Naive thymus-derived CD4-positive, alpha-beta T cell (primary cell): Measurements from ENCODE around the gene SCARB2. TPM values are rescaled to one million over a fixed set of nuclear protein-coding genes. Genes with fewer than 3 reads are reported as not detected.
A peak's percentile ranks its signal among the peaks of the same experiment; 100 is the strongest.

Experiments
- ATAC-seq: fragments of 150-1000 bp; cut with Tn5 transposase; 2 replicates; pipeline ENCODE4 v1.10.0; 2021; ENCODE audit warnings: mild to moderate bottlenecking, moderate library complexity
- CTCF ChIA-PET: fragments of 350-600 bp; sonication (Branson Sonifier 250); formaldehyde crosslinking; loops from one replicate; lab custom pipeline; 2021; ENCODE audit warnings: antibody characterized with exemption; lab: Charles Lee
- POLR2A ChIA-PET: fragments of 350-600 bp; sonication (Branson Sonifier 250); formaldehyde crosslinking; loops from one replicate; lab custom pipeline; 2021; ENCODE audit warnings: antibody characterized with exemption, inconsistent platforms; lab: Charles Lee
- DNase-seq, 9 donors: peaks; one replicate each; pipeline versions ENCODE4 v3.0.0 to v3.0.0-alpha.2; 2020 to 2022; ENCODE audit warnings: mixed read lengths in 1 of 9
- H3K27ac ChIP-seq: one replicate; pipeline ENCODE4 v1.7.0; 2013; ENCODE audit warnings: mild to moderate bottlenecking, low read depth, low read length, moderate library complexity
- H3K27me3 ChIP-seq, 2 donors: one replicate each; pipeline ENCODE4 v1.7.0; 2013; ENCODE audit warnings: low read length in 2 of 2, mild to moderate bottlenecking in 2 of 2, moderate library complexity in 2 of 2; ENCODE audit not compliant: control insufficient read depth in 2 of 2, insufficient read depth in 2 of 2
- H3K36me3 ChIP-seq, 3 experiments: 1 replicate in 2 of 3; 2 replicates in 1 of 3; pipeline ENCODE4 v1.7.0; 2013; ENCODE audit warnings: low read length in 3 of 3, mild to moderate bottlenecking in 3 of 3, moderate library complexity in 1 of 3; ENCODE audit not compliant: insufficient read depth in 3 of 3, control insufficient read depth in 2 of 3
- H3K4me1 ChIP-seq, 2 donors: one replicate each; pipeline ENCODE4 v1.7.0; 2013; ENCODE audit warnings: low read length in 2 of 2, mild to moderate bottlenecking in 2 of 2, moderate library complexity in 1 of 2; ENCODE audit not compliant: control insufficient read depth in 2 of 2, insufficient read depth in 2 of 2
- H3K4me3 ChIP-seq: 2 replicates; pipeline ENCODE4 v1.7.0; 2013; ENCODE audit warnings: mild to moderate bottlenecking, low read length
- H3K9me3 ChIP-seq, 3 experiments: 1 replicate in 2 of 3; 2 replicates in 1 of 3; pipeline ENCODE4 v1.7.0; 2013; ENCODE audit warnings: low read length in 3 of 3; ENCODE audit not compliant: control insufficient read depth in 2 of 3
- H3K27ac Mint-ChIP-seq, 9 donors: one replicate each; pipeline ENCODE4 v1.8.0; 2020 to 2022; ENCODE audit warnings: mixed read lengths in 9 of 9, mild to moderate bottlenecking in 8 of 9, moderate library complexity in 5 of 9, inconsistent platforms in 2 of 9
- H3K27me3 Mint-ChIP-seq, 5 donors: one replicate each; pipeline ENCODE4 v1.8.0; 2021 to 2022; ENCODE audit warnings: mixed read lengths in 5 of 5, mild to moderate bottlenecking in 1 of 5
- H3K36me3 Mint-ChIP-seq, 5 donors: one replicate each; pipeline ENCODE4 v1.8.0; 2020 to 2022; ENCODE audit warnings: mixed read lengths in 5 of 5, mild to moderate bottlenecking in 3 of 5, inconsistent platforms in 1 of 5
- H3K4me1 Mint-ChIP-seq, 7 donors: one replicate each; pipeline ENCODE4 v1.8.0; 2020 to 2022; ENCODE audit warnings: mixed read lengths in 7 of 7, mild to moderate bottlenecking in 3 of 7, inconsistent platforms in 1 of 7
- H3K4me3 Mint-ChIP-seq, 10 donors: one replicate each; pipeline ENCODE4 v1.8.0; 2020 to 2022; ENCODE audit warnings: mild to moderate bottlenecking in 10 of 10, mixed read lengths in 10 of 10, moderate library complexity in 6 of 10, inconsistent platforms in 2 of 10
- H3K9me3 Mint-ChIP-seq, 11 donors: one replicate each; pipeline ENCODE4 v1.8.0; 2020 to 2022; ENCODE audit warnings: mixed read lengths in 11 of 11, mild to moderate bottlenecking in 4 of 11, inconsistent platforms in 1 of 11, moderate library complexity in 1 of 11
- intact Hi-C, 2 donors: fragments of 100-400 bp; cut with micrococcal nuclease; formaldehyde crosslinking; loops; one replicate each; pipeline ENCODE4 v1.15.1; 2023
- polyA plus RNA-seq, 2 donors: library from polyadenylated mRNA; unstranded; fragments of 300-500 nt; fragmentation: Illumina TruSeq; gene quantifications; one replicate each; pipeline ENCODE4 v1.2.3, GENCODE V29; 2021
- total RNA-seq, 6 experiments: library from RNA in 5 of 6; stranded (reverse) in 5 of 6; gene quantifications; 1 replicate in 5 of 6; 2 replicates in 1 of 6; pipeline ENCODE4 v1.2.3 and lab custom pipeline; 2021 to 2026

Gene SCARB2
- total and polyA plus RNA-seq, 7 experiments from 2014 or later = 12.6 to 35.7 (median 26.2) TPM

DNA sequence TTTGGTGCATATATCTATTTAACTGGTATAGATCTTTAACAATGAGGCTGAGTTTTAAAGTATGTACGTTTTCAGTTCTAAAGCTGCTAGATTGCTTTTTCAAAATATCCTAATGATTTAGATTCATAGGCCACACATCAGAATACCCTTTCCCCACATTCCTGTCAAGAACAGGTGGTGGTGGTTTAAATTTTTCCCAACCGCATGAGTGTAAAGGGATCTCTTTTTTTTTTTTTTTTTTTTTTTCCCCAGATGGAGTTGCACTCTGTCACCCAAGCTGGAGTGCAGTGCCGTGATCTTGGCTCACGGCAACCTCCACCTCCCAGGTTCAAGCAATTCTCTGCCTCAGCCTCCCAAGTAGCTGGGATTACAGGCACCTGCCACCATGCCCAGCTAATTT, 93.4 kb downstream of the SCARB2 start:
- Mint-ChIP-seq H3K27me3 (no peaks in the 10 kb centered on the region), H3K4me1 (no peaks in the 10 kb centered on the region), H3K9me3 (peaks cover 0 to 9% (median 0%) of the 10 kb centered on the region in 11 donors), H3K27ac (no peak overlapping the region), H3K36me3 (peaks cover 0 to 73% (median 61%) of the 10 kb centered on the region in 5 donors), H3K4me3 (no peak overlapping the region)
- Histone ChIP-seq H3K4me1 (no peaks in the 10 kb centered on the region), H3K27ac (no peak overlapping the region), H3K27me3 (no peaks in the 10 kb centered on the region), H3K9me3 (no peaks in the 10 kb centered on the region), H3K36me3 (peaks cover 4 to 54% (median 7%) of the 10 kb centered on the region in 3 experiments), H3K4me3 (no peak overlapping the region)
- ChIA-PET POLR2A (no interaction called here), CTCF (no interaction called here)
- intact Hi-C loops = no loop called here
- no peak for ATAC-seq
- no peak for DNase-seq

DNA sequence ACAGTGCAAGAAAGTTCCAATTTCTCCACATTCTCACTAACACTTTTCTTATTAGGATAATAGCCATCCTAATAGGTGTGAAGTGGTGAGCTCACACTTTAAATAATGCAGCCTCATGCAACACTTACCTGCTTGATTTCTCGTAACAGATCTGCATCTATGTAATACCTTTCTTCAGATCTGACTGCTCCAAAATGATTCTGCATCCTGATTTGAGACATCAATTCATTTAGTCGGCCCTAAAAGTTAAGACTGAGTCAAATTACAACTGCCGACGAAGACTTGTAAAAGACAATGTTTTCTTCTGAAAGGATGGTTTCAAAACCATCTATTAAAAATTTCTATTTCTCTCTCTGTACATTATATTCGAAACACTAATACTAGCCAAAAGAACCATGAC, 96.1 kb downstream of the SCARB2 start:
- CTCF ChIA-PET = no interaction called here
- intact Hi-C loops = loop anchor here in 1 of 2 donors (10.0 kb wide), 1 partner anchor 333 kb away; no protein-coding TSS in a partner anchor
- no peak overlapping the region for H3K27ac Mint-ChIP-seq

DNA sequence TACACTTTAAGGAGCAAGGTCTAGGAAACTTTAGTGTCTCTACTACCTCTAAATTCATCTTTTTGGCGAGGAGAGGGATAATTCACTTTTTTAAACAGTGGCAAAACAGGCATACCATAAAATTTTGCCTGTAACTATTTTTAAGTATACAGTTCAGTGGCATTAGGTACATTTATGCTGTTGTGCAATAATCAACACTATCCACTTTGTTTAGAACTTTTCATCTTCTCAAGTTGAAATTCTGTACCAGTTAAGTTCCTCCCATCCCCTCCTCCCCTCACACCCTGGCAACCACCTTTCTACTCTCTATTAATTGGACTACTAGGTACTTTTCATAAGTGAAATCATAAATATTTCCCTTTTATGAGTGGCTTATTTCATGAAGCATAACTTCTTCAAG, 96.8 kb downstream of the SCARB2 start:
- no peaks in the 10 kb centered on the region for H3K27me3 Mint-ChIP-seq
- peak overlapping the region in 1 of 9 donors; percentile 38 for H3K27ac Mint-ChIP-seq
- peaks cover 0 to 49% (median 7%) of the 10 kb centered on the region in 3 experiments for H3K36me3 ChIP-seq
- POLR2A ChIA-PET = no interaction called here
- no peak overlapping the region for H3K4me3 ChIP-seq
- H3K9me3 Mint-ChIP-seq = peaks cover 0 to 9% (median 0%) of the 10 kb centered on the region in 11 donors
- H3K9me3 ChIP-seq = no peaks in the 10 kb centered on the region
- ATAC-seq = no peak
- H3K4me3 Mint-ChIP-seq = no peak overlapping the region
- H3K27ac ChIP-seq = no peak overlapping the region
- H3K36me3 Mint-ChIP-seq = peaks cover 3 to 69% (median 59%) of the 10 kb centered on the region in 5 donors
- DNase-seq = no peak
- H3K27me3 ChIP-seq = no peaks in the 10 kb centered on the region
- no peaks in the 10 kb centered on the region for H3K4me1 Mint-ChIP-seq
- intact Hi-C loops = loop anchor here in 1 of 2 donors (10.0 kb wide), 1 partner anchor 332 kb away; no protein-coding TSS in a partner anchor
- H3K4me1 ChIP-seq = no peaks in the 10 kb centered on the region
- CTCF ChIA-PET = no interaction called here

More for the DNA sequence above, 96.1 kb downstream of the SCARB2 start:
- H3K27me3 ChIP-seq = no peaks in the 10 kb centered on the region
- H3K36me3 ChIP-seq = peaks cover 0 to 50% (median 7%) of the 10 kb centered on the region in 3 experiments
- H3K4me3 ChIP-seq = no peak overlapping the region
- peaks cover 3 to 71% (median 61%) of the 10 kb centered on the region in 5 donors for H3K36me3 Mint-ChIP-seq
- POLR2A ChIA-PET = no interaction called here
- H3K27ac ChIP-seq = no peak overlapping the region
- H3K27me3 Mint-ChIP-seq = no peaks in the 10 kb centered on the region
- H3K9me3 ChIP-seq = no peaks in the 10 kb centered on the region
- no peak for DNase-seq
- no peaks in the 10 kb centered on the region for H3K4me1 Mint-ChIP-seq
- H3K4me3 Mint-ChIP-seq = no peak overlapping the region
- ATAC-seq = no peak
- H3K9me3 Mint-ChIP-seq = peaks cover 0 to 9% (median 0%) of the 10 kb centered on the region in 11 donors
- H3K4me1 ChIP-seq = no peaks in the 10 kb centered on the region

Other genes starting within 250 kb of the SCARB2 start
- gene SDAD1, start 222.9 kb downstream of the SCARB2 start, total RNA-seq = 10 to 100 TPM; 32.6 to 65.1 (median 52.9) TPM
- gene SDAD1, start 222.9 kb downstream of the SCARB2 start, polyA plus RNA-seq = 100 to 1,000 TPM in 1 of 2 donors, 10 to 100 TPM in 1; 96.6 to 118 TPM
- not detected for gene CXCL9, start 206.3 kb downstream of the SCARB2 start, total RNA-seq
- gene CXCL9, start 206.3 kb downstream of the SCARB2 start, polyA plus RNA-seq = not detected
- gene CXCL10, start 190.3 kb downstream of the SCARB2 start, total RNA-seq = 1 to 10 TPM in 1 of 5 experiments, under 1 TPM in 1, not detected in 3; 0.32 to 2.3 TPM
- not detected for gene CXCL10, start 190.3 kb downstream of the SCARB2 start, polyA plus RNA-seq
- not detected for gene CXCL11, start 177.8 kb downstream of the SCARB2 start, total RNA-seq
- not detected for gene CXCL11, start 177.8 kb downstream of the SCARB2 start, polyA plus RNA-seq
- not detected for gene ART3, start 139.1 kb downstream of the SCARB2 start, total RNA-seq
- not detected for gene ART3, start 139.1 kb downstream of the SCARB2 start, polyA plus RNA-seq
- 10 to 100 TPM; 51.1 to 82.0 (median 65.5) TPM for gene NUP54, start 65.4 kb downstream of the SCARB2 start, total RNA-seq
- gene NUP54, start 65.4 kb downstream of the SCARB2 start, polyA plus RNA-seq = 10 to 100 TPM; 46.0 to 53.8 TPM
- under 1 TPM in 4 of 5 experiments, not detected in 1; 0.24 to 0.79 (median 0.43) TPM for gene FAM47E, start 37.9 kb upstream of the SCARB2 start, total RNA-seq
- gene FAM47E, start 37.9 kb upstream of the SCARB2 start, polyA plus RNA-seq = under 1 TPM in 1 of 2 donors, not detected in 1; 0.45 TPM
- gene STBD1, start 92.9 kb upstream of the SCARB2 start, total RNA-seq = 1 to 10 TPM in 1 of 5 experiments, under 1 TPM in 3, not detected in 1; 0.62 to 2.1 (median 0.85) TPM
- under 1 TPM; 0.27 to 0.44 TPM for gene STBD1, start 92.9 kb upstream of the SCARB2 start, polyA plus RNA-seq
- not detected for gene CCDC158, start 207.3 kb upstream of the SCARB2 start, total RNA-seq
- not detected for gene CCDC158, start 207.3 kb upstream of the SCARB2 start, polyA plus RNA-seq
- gene SHROOM3, start 221.4 kb upstream of the SCARB2 start, total RNA-seq = not detected
- not detected for gene SHROOM3, start 221.4 kb upstream of the SCARB2 start, polyA plus RNA-seq